GM18505 (cell line): ENCODE results near the gene KHK.

Experiments
- ATAC-seq: cut with Tn5 transposase; IDR thresholded peaks from one replicate; pipeline ENCODE4 v1.9.1; 2021; ENCODE audit not compliant: unreplicated experiment
- POLR2A ChIP-seq: IDR thresholded peaks from 4 replicates; pipeline ENCODE4 v1.6.1; 2011; ENCODE audit warnings: borderline replicate concordance; ENCODE audit not compliant: insufficient read depth, insufficient read length; ENCODE audit errors: extremely low read depth

KHK gene

DNA sequence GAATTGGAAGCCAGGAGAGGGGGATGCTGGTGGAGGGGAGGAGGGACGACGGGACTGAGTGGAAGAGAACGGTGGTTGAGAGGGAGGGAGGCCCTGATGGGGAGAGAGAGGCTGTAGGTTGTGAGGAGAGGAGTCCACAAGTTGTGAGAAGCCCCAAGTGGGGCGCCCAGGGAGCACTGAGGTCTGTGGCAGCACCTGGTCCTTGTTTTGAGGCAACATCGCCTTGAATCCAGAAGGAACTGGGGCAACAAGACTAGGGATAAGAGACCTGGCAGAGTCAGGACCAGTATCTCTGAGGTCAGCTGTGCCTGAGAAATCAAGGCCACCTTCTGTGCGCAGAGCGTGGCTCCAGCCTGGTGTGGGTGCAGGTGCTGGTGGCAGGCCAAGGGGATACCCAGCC is 51.5 kb downstream of the KHK start:
- no peak for TF ChIP-seq POLR2A
- no peak for ATAC-seq

GRCh38 chr2:27139310-27139709 is 52.7 kb downstream of the KHK start, which contains the start of gene PRR30:
Gene PRR30 (minus strand): TSS chr2:27139410. CDS start chr2:27138329, 1,081 bp downstream.
- no peak for TF ChIP-seq POLR2A
- ATAC-seq = no peak

DNA sequence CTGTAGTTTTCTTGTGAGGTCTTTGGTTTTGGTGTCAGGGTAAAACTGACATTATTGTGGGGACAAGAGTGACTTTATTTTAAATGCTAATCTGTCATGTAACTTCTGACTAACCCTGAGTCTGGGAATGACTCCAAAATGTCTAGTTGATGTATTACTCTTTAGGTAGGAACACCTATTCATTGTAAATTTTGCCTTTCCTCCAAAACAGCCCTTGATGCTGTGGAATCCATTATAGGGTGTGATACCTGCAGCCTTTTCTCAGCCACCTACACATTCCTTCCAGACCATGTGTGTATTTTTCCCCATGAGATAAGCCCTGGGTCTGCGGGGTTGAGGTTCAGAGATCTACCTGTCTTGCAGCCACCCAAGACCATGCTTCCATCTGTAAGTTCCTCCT is 56.7 kb downstream of the KHK start:
- TF ChIP-seq POLR2A = no peak
- ATAC-seq = no peak

GRCh38 chr2:27145682-27146081 is 59.1 kb downstream of the KHK start:
- no peak for TF ChIP-seq POLR2A
- ATAC-seq = no peak

DNA sequence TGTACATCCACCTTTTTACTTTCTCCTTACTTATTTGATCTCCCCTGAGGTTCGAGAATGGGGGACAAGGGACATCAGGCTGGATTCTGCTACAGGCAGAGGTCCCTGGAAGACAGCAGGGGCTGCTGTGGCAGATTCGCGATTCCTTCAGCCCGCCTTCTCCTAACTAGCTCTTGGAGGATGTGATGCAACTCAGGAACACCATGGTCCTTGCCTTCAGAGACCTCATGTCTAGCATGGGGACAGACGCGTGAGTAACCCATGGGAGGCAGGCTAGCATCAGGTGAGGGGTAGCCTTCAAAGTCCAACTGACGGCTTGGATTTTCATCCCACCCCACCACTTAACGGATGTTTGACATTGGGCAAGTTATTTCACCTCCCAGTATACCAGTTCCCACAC is 61.4 kb downstream of the KHK start:
- TF ChIP-seq POLR2A = no peak
- ATAC-seq = no peak

- no peak for ATAC-seq
- no peak for TF ChIP-seq POLR2A
These were observed 62.3 kb downstream of the KHK start, which contains the start of gene TCF23 for GRCh38 chr2:27148801-27149439. Gene TCF23 (plus strand): TSS chr2:27149004. CDS start chr2:27149134, 130 bp downstream.

- ATAC-seq = no peak
These were observed 63.2 kb downstream of the KHK start for GRCh38 chr2:27149570-27150405.

More at GRCh38 chr2:27149570-27150405, 63.2 kb downstream of the KHK start:
- no peak for TF ChIP-seq POLR2A
